Measurements from ENCODE around the gene C11orf98.
A peak's percentile ranks its signal among the peaks of the same experiment; 100 is the strongest.

DNA sequence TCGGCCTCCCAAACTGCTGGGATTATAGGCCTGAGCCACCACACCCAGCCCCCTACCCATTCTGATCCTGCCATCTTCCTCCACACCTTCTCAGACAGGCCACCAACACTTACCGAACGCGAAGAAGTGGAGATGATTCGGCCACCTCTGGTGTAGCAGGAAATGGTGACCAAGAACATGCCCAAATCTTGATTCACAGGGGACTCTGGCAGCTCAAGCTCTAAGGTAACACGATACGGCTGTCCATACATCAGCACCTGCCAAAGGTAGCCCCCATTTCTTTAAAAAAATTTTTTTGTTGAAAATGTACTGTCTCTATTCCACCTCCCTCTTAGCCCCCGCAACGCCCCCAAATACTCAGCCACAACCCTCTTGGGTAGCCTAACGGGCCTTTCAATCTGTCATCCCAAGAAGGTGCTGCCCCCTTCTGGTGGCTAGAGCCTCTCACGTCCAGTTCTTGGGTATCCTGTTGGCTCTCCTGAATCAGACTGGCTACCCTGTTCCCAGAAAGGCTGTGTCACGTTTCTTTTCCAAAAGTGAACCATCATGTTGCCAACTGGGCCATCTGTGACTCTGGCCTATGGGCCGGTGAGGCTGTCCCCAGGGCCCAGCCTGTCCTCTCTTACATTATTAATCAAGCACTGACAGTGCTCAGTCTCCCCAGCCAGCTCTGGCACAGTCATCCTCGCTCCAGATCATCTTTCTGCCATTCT is 29.6 kb upstream of the C11orf98 start:
- TF ChIP-seq, protein P1, sequence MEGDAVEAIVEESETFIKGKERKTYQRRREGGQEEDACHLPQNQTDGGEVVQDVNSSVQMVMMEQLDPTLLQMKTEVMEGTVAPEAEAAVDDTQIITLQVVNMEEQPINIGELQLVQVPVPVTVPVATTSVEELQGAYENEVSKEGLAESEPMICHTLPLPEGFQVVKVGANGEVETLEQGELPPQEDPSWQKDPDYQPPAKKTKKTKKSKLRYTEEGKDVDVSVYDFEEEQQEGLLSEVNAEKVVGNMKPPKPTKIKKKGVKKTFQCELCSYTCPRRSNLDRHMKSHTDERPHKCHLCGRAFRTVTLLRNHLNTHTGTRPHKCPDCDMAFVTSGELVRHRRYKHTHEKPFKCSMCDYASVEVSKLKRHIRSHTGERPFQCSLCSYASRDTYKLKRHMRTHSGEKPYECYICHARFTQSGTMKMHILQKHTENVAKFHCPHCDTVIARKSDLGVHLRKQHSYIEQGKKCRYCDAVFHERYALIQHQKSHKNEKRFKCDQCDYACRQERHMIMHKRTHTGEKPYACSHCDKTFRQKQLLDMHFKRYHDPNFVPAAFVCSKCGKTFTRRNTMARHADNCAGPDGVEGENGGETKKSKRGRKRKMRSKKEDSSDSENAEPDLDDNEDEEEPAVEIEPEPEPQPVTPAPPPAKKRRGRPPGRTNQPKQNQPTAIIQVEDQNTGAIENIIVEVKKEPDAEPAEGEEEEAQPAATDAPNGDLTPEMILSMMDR (IDR thresholded peaks at IDR 0.05; ENCODE audit: poor library complexity, severe bottlenecking) = peak; percentile 69
- TF ChIP-seq RAD21 (conservative IDR thresholded peaks at IDR 0.05) (peak; percentile 56), EP300 (conservative IDR thresholded peaks at IDR 0.05; ENCODE audit: poor library complexity, severe bottlenecking) (no peak), EZH2 (IDR thresholded peaks at IDR 0.05; ENCODE audit: borderline replicate concordance, insufficient read depth, low read length, poor library complexity, severe bottlenecking) (no peak), TAF1 (IDR thresholded peaks at IDR 0.05; ENCODE audit: low read depth) (no peak)
- TF ChIP-seq, protein P2, sequence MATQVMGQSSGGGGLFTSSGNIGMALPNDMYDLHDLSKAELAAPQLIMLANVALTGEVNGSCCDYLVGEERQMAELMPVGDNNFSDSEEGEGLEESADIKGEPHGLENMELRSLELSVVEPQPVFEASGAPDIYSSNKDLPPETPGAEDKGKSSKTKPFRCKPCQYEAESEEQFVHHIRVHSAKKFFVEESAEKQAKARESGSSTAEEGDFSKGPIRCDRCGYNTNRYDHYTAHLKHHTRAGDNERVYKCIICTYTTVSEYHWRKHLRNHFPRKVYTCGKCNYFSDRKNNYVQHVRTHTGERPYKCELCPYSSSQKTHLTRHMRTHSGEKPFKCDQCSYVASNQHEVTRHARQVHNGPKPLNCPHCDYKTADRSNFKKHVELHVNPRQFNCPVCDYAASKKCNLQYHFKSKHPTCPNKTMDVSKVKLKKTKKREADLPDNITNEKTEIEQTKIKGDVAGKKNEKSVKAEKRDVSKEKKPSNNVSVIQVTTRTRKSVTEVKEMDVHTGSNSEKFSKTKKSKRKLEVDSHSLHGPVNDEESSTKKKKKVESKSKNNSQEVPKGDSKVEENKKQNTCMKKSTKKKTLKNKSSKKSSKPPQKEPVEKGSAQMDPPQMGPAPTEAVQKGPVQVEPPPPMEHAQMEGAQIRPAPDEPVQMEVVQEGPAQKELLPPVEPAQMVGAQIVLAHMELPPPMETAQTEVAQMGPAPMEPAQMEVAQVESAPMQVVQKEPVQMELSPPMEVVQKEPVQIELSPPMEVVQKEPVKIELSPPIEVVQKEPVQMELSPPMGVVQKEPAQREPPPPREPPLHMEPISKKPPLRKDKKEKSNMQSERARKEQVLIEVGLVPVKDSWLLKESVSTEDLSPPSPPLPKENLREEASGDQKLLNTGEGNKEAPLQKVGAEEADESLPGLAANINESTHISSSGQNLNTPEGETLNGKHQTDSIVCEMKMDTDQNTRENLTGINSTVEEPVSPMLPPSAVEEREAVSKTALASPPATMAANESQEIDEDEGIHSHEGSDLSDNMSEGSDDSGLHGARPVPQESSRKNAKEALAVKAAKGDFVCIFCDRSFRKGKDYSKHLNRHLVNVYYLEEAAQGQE (IDR thresholded peaks at IDR 0.05; ENCODE audit: borderline replicate concordance) = no peak

Measured in neural cell (in vitro differentiated cells).